Activated effector memory CD4-positive, alpha-beta T cell treated with anti-CD3 and anti-CD28 coated beads, Interleukin-2, amount 50 U/mL, for 16 hours (primary cell): Measurements from ENCODE around the gene PLXDC1.

Experiments
- DNase-seq: peaks from one replicate; pipeline ENCODE4 v3.0.0-alpha.2; 2020

Gene PLXDC1

DNA sequence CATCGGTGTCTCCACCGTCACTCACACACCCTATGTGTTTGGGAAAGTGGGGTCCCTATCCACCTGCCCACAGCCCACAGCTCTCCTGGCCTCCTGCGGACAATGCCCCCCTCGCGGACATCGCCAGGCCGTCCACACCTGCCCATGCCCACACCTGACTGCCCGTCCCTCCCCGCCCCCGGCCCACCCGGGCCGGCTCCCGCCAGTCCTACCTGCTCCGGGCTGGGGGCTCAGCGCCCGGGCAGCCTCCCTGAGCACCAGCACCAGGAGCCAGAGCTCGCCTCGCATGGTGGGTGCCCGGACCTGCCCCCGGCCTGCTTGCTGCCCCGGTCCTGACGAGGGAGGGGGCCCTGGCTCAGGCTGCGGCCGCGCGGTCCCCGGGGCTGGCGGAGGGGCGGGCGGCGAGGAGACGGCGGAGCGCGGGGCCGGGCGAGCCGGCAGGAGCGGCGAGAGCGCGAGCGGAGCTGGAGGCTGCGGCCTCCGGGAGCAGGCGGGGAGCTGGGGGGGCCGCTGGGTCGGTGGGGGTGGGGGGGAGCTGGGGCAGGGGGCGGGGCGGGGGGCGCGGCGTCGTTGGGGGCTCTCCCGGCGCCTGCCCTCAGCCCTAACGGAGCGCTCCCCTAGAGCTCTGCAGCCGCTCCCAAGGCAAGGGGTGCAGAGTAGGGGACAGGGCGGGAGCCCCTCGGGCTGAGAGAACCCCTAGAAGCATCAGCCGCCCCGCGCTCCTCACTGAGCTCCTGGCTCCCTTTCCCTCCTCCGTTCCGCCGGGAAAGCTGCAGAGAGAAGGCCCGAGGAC lies at the start of gene PLXDC1:
Gene PLXDC1 (minus strand): TSS at position 488 of the 793 bp plus-strand sequence. CDS start 200 bp downstream, at position 288.
- DNase-seq: no peak

GRCh38 chr17:39200957-39201510 lies 49.6 kb upstream of the PLXDC1 start:
- no peak for DNase-seq

- peak; percentile 92 for DNase-seq
Measured at GRCh38 chr17:39200070-39200879, 48.8 kb upstream of the PLXDC1 start, which contains the start of gene RPL19. TSS of gene RPL19 (plus strand) at chr17:39200283. CDS start at chr17:39200345, 62 bp downstream.

DNA sequence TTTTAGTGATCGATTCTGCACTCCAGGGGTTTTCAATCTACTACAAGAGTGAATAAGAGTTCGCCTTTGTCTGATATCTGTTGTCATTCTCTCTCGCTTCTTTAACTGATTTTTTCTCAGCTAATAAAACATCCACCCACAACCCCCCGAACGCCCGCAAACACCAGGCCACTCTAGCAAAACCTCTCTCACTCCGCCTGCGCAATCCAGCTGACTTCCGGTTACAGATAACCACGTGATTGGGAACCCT lies 48.3 kb upstream of the PLXDC1 start:
- peak; percentile 95 for DNase-seq

- DNase-seq: no peak
Measured at GRCh38 chr17:39198186-39198566, 46.7 kb upstream of the PLXDC1 start.

DNA sequence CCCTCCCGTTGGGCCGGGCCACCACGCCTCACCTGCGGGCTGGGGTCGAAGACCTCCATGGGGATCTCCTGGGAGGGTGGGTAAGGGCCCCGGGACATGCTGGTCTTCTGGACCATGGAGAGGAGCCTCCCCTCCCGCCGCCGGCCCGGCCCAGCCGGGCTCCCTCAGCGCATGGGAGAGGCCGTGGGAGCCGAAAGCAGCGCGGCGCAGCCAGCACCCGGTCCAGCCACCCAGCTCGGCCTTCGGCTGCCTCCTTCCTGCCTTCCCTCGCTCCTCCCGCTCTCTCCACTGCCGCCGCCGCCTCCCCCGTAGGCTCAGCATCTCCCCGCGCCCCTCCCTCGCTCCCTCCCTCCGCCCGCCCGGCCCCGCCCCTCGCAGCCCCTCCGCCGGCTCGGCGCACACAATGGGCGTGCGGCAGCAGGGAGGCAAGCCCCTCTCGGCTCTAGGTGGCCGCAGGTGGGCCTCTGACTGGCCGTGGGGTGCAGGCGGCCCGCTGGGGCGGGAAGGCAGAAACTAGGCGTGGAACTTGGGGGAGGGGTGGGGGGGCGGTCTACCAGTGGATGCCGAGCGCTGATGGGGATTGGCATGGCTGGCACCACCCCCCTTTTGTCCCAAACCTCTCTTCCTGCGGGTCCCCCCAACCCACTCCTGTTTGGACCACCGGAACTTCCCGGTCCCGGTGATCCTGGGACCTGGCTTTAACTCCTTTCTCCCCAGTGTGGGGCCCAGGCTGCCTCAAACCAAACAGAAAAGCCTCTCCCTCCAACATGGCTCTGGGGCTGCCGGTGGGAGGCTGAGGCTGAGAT lies 46.1 kb upstream of the PLXDC1 start, which contains the start of gene CACNB1:
Gene CACNB1 (minus strand): TSS at position 290 of the 806 bp plus-strand sequence. CDS start 174 bp downstream, at position 116.
- peak; percentile 89 for DNase-seq

DNA sequence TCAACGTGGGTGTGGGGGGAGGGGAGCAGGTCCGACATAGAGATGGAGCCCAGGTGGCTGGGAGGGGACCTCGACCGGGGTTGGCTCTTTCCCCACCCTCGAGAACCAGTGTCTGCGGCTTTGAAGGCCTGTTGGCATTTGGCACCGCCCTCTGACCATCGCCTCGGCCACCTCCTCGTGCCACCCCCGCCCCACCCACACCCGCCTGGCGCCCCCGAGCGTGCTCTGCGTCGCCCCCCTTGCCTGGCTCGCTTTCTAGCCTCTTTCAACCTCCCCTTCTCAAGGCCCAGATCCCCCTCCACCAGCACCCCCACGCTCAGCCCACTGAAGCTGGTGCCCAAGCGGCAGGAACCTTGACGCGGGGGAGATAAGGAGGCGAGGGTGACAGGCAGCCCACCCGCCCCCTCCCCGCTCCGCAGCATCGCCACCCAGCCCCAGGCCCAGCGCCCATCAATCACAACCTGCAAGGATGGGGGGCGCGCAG lies 45.4 kb upstream of the PLXDC1 start:
- no peak for DNase-seq

DNA sequence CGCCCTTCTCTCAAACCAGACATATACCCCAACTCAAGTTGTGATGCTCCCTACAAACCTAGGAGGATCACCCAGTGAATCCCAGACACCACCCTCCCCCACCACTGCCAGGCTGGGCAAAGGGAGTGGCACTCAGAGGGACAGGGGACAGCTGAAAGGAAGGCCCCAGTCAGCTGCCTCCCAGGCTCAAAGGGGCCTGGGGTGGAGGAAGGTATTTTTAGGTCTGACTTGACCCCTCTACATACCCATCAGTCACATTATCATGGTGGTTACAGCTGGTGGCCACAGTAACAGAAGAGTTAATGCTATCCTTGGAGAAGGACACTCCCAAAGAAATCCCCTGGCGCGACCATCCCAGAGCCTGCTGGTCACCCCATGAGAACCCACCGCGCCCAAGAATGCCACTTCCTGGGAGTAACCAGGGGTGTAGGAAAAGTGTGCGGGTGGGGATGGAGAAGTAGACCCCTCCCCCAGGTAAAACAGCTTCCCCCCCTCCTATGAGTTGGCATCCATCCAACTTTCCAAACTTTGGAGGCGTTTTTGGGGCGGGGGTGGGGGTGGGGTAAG lies 44.9 kb upstream of the PLXDC1 start:
- no peak for DNase-seq

DNA sequence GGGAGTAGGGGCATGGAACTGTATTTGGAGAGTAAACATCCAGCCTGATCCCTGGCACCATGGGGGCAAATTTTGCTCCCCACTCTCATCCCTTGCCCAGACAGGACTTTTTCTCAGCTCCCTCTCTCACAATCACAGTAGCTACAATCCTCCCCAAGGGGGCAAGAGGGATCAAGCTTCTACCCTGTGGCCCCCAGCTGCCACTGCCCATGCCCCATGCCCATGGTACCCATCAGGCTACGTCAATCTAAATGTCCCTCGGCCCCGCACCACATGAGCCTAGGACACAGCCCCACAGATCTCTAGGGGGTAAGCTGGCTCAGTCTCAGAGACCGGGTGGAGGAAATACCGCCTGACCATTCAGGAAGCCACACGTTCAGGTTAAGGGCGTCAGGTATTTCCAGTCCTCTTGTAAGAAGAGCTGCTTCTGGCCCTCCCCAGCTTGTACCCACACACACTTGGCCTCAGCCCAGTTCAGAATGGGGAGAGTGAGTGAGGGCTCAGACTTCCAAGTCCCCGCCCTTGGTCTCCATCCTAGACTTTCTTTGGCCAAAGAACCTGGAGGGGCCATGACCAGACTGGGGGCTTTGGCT lies 44.2 kb upstream of the PLXDC1 start:
- DNase-seq: no peak

- no peak for DNase-seq
Measured at GRCh38 chr17:39194985-39195524, 43.6 kb upstream of the PLXDC1 start.

- no peak for DNase-seq
Measured at GRCh38 chr17:39194089-39194984, 42.9 kb upstream of the PLXDC1 start.

DNA sequence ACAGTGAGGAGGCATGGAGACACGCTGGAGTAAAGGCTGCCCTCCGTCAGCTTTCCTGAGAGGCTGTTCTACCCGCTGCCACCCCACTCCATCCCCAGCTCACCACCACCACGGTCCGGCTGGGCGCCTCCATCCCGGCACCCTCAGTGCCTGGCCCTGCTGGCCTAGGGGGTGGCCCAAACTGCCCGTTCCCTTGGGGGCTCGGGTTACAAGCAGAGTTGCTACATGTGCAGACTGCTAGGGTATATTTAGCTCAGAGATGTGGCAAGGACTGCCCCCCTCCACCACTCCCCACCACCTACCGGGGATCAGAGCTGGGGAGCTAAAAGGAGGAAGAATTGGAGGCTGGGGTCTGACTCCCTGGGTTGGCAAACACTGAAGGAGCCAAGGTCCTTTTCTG lies 41.9 kb upstream of the PLXDC1 start:
- no peak for DNase-seq

DNA sequence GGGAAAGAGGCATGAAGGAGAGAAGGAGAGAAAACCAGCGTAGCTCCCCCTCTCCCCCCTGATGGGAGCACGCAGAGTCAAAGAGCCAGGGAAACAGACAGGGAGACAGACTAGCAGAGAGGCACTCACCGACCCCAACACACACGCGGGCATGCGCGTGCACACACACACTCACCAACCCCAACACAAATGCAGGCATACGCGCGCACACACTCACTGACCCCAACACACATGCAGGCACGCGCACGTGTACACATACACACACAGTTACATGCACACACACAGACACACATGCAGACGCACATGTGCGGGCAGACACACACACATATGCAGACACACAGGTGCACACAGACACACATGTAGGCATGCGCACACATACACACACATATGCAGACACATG lies 41.5 kb upstream of the PLXDC1 start:
- no peak for DNase-seq

DNA sequence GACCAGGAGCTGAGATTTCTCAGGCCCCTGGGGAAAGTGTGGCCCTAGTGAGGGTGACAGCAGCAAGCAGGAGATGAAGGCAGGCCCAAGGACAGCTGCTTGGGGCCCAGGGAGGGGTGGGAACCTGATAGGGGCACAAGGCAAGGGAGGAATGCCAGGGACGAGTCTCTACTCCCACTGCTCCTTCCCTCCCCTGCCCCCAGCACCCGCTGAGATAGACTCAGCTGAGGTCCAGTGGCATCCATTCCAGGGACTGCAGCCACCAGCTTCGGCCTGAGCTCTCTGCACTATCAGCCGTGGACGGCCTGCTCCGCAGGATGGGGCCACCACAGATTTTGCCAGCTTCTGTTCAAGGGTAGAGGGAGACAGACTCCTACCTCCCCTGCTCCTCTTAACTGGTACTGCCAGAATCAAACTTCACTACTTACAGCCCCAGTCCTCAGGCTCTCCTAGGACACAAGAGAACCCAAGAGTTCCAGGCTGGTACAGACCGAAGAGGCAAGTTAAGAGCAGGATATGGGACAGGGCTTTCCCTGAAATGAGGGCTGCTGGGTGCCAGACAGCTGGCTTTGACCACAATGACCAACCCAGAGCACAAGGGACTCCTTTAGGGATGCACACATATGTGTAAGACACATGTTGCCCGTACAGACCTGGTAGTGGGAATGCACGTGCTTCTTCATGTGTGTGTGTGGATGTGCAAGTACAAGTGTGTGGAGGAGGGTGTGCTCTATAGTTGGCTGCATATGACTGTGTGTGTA lies 40.5 kb upstream of the PLXDC1 start:
- no peak for DNase-seq

DNA sequence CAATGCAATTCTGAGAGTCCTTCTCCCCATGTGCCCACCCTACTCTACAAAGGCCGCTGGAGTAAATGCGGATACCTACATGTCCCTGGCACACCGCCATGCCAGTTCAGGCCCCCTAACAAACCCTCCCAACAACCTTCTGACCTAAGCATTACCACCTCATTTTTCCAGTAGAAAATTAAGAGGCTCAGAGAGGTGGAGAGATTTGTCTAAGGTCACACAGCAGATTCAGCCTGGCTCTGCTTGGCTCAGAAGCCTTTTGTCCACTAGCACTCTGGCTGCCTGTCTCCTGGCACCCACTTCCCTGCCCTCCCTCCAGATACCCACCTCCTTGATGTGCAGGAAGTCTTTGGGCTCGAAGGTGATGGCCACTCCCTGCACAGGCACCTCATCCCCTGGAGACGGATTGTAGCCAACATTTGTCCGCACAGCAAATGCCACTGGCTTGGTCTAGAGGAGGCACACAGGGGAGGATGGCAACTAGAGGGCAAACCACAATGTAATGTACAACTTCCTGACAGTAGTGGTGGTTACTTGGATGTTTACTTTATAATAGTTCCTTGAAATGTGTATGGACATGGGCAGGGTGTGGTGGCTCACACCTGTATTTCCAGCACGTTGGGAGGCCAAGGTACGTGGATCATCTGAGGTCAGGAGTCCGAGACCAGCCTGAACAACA lies 35.9 kb upstream of the PLXDC1 start:
- no peak for DNase-seq

- DNase-seq: no peak
Measured at GRCh38 chr17:39186481-39187002, 35.1 kb upstream of the PLXDC1 start.

GRCh38 chr17:39183720-39184119 lies 32.3 kb upstream of the PLXDC1 start:
- DNase-seq: no peak

DNA sequence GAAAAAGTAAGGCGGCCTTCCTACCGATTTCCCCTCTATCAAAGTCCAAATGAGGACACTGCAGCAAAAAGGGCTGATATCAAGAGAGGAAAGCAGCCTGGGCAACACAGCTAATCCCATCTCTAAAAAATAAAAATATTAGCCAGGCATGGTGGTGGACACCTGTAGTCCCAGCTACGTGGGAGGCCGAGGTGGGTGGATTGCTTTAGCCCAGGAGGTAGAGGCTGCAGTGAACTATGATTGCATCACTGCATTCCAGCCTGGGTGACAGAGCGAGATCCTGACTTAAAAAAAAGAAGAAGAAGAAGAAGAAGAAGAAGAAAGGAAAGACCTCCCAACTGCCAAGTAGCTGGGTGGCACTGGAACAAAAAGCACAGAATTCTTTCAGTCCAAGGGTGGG lies 31.6 kb upstream of the PLXDC1 start:
- DNase-seq: no peak

GRCh38 chr17:39181303-39181702 lies 29.9 kb upstream of the PLXDC1 start:
- DNase-seq: no peak
